ENCODE results near the gene ZNF541.

Gene ZNF541

GRCh38 chr19:47537493-47537892 lies 35.5 kb downstream of the ZNF541 start:
- in situ Hi-C loops (cut with HindIII; ENCODE audit: low sequenced_read_pairs), result no loop called here
- no peak for TF ChIP-seq CTCF (IDR thresholded peaks at IDR 0.05; ENCODE audit: low read depth, low read length, missing control alignments)
- no peak for DNase-seq (ENCODE audit: low read depth)
- no peak overlapping the region for H3K4me3 ChIP-seq (ENCODE audit: low read depth, low read length)

- no peak for TF ChIP-seq CTCF (IDR thresholded peaks at IDR 0.05; ENCODE audit: low read depth, low read length, missing control alignments)
- in situ Hi-C loops (cut with HindIII; ENCODE audit: low sequenced_read_pairs), result no loop called here
- no peak overlapping the region for H3K4me3 ChIP-seq (ENCODE audit: low read depth, low read length)
- no peak for DNase-seq (ENCODE audit: low read depth)
Observed at GRCh38 chr19:47534628-47535027, 38.3 kb downstream of the ZNF541 start.

- DNase-seq (ENCODE audit: low read depth), result no peak
- no peak for TF ChIP-seq CTCF (IDR thresholded peaks at IDR 0.05; ENCODE audit: low read depth, low read length, missing control alignments)
- no peak overlapping the region for H3K4me3 ChIP-seq (ENCODE audit: low read depth, low read length)
- in situ Hi-C loops (cut with HindIII; ENCODE audit: low sequenced_read_pairs), result no loop called here
Observed at GRCh38 chr19:47531640-47532387, 41.1 kb downstream of the ZNF541 start.

- in situ Hi-C loops (cut with HindIII; ENCODE audit: low sequenced_read_pairs), result no loop called here
- H3K4me3 ChIP-seq (ENCODE audit: low read depth, low read length), result no peak overlapping the region
- no peak for TF ChIP-seq CTCF (IDR thresholded peaks at IDR 0.05; ENCODE audit: low read depth, low read length, missing control alignments)
- DNase-seq (ENCODE audit: low read depth), result no peak
Observed at GRCh38 chr19:47529018-47529742, 43.8 kb downstream of the ZNF541 start.

- no peak for DNase-seq (ENCODE audit: low read depth)
- TF ChIP-seq CTCF (IDR thresholded peaks at IDR 0.05; ENCODE audit: low read depth, low read length, missing control alignments), result no peak
- H3K4me3 ChIP-seq (ENCODE audit: low read depth, low read length), result no peak overlapping the region
- in situ Hi-C loops (cut with HindIII; ENCODE audit: low sequenced_read_pairs), result no loop called here
Observed at GRCh38 chr19:47526798-47527197, 46.1 kb downstream of the ZNF541 start.

- no peak for DNase-seq (ENCODE audit: low read depth)
- TF ChIP-seq CTCF (IDR thresholded peaks at IDR 0.05; ENCODE audit: low read depth, low read length, missing control alignments), result no peak
- no peak overlapping the region for H3K4me3 ChIP-seq (ENCODE audit: low read depth, low read length)
- in situ Hi-C loops (cut with HindIII; ENCODE audit: low sequenced_read_pairs), result no loop called here
Observed at GRCh38 chr19:47523473-47523872, 49.5 kb downstream of the ZNF541 start.
